ENCODE measurements around the gene HOMER2. TPM values are rescaled to one million over a fixed set of nuclear protein-coding genes. Genes with fewer than 3 reads are reported as not detected.

The HOMER2 gene
- total and polyA plus RNA-seq, 2 of the 4 experiments (the other 2 are of a cell fraction), result 0.54 to 0.79 TPM

- H3K79me1 ChIP-seq (ENCODE audit: low read depth in 1 of 2, low read length in 2 of 2), result no peaks in the 10 kb centered on the region
- no peak overlapping the region for H4K8ac ChIP-seq (ENCODE audit: low read depth in 2 of 2, low read length in 2 of 2)
- no peak overlapping the region for H3K9ac ChIP-seq (ENCODE audit: low read depth, low read length)
- BruUV-seq (replicated peaks), result no TSS peak
- H3K9me3 ChIP-seq (ENCODE audit: control insufficient read depth, insufficient read depth, low read length), result no peaks in the 10 kb centered on the region
- no peak overlapping the region for H2AK5ac ChIP-seq (ENCODE audit: low read depth, low read length)
- no peak overlapping the region for H2BK120ac ChIP-seq (ENCODE audit: low read depth, low read length)
- no peak overlapping the region for H2BK20ac ChIP-seq (ENCODE audit: low read depth, low read length)
- no peak overlapping the region for H3K56ac ChIP-seq (ENCODE audit: extremely low read depth, insufficient read depth, low read length)
- H3K4me2 ChIP-seq (ENCODE audit: low read depth, low read length), result no peak overlapping the region
- dilution Hi-C loops (cut with HindIII; ENCODE audit: low sequenced_read_pairs, unreplicated experiment), result no loop called here
- H3K9me1 ChIP-seq (ENCODE audit: insufficient read depth, low read length), result no peaks in the 10 kb centered on the region
- no peak overlapping the region for H3K23ac ChIP-seq (ENCODE audit: low read depth, low read length)
- H3K18ac ChIP-seq (ENCODE audit: low read depth, low read length), result no peak overlapping the region
- H3K36me3 ChIP-seq (ENCODE audit: control insufficient read depth, insufficient read depth, low read length), result no peaks in the 10 kb centered on the region
- POLR2A ChIA-PET (ENCODE audit: unreplicated experiment), result no interaction called here
- no peak overlapping the region for H3K14ac ChIP-seq (replicated peaks; ENCODE audit: low read depth, low read length)
- no peak overlapping the region for H3K27ac ChIP-seq (ENCODE audit: insufficient read depth, low read length)
- in situ Hi-C loops (cut with MboI; ENCODE audit: low sequenced_read_pairs), result no loop called here
- TF ChIP-seq MAFK (IDR thresholded peaks at IDR 0.05; ENCODE audit: low read depth, low read length) (no peak), NFE2L2 (IDR thresholded peaks at IDR 0.05; ENCODE audit: low read depth, low read length) (no peak)
- TF ChIP-seq, protein P1, sequence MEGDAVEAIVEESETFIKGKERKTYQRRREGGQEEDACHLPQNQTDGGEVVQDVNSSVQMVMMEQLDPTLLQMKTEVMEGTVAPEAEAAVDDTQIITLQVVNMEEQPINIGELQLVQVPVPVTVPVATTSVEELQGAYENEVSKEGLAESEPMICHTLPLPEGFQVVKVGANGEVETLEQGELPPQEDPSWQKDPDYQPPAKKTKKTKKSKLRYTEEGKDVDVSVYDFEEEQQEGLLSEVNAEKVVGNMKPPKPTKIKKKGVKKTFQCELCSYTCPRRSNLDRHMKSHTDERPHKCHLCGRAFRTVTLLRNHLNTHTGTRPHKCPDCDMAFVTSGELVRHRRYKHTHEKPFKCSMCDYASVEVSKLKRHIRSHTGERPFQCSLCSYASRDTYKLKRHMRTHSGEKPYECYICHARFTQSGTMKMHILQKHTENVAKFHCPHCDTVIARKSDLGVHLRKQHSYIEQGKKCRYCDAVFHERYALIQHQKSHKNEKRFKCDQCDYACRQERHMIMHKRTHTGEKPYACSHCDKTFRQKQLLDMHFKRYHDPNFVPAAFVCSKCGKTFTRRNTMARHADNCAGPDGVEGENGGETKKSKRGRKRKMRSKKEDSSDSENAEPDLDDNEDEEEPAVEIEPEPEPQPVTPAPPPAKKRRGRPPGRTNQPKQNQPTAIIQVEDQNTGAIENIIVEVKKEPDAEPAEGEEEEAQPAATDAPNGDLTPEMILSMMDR (conservative IDR thresholded peaks at IDR 0.05; ENCODE audit: low read depth, low read length), result no peak
- no peak overlapping the region for H3K4me3 ChIP-seq (ENCODE audit: insufficient read depth, low read depth, low read length)
- intact Hi-C loops (cut with micrococcal nuclease), result no loop called here
- H2BK5ac ChIP-seq (ENCODE audit: low read depth, low read length, poor library complexity, severe bottlenecking), result no peak overlapping the region
- H4K5ac ChIP-seq (ENCODE audit: low read depth, low read length), result no peak overlapping the region
- H2AFZ ChIP-seq (replicated peaks; ENCODE audit: low read length, poor library complexity), result no peak overlapping the region
- ATAC-seq (ENCODE audit: low read depth) (no peak), DNase-seq (no peak)
- CTCF ChIA-PET, result interaction anchor here (0.9 kb wide), 2 partner anchors 12 to 14 kb away, joined by 3 read pairs; partner anchors contain the start of gene RAMAC
- H2BK15ac ChIP-seq (ENCODE audit: low read depth, low read length), result no peak overlapping the region
- H3K4ac ChIP-seq (ENCODE audit: low read depth, low read length), result no peak overlapping the region
- no peaks in the 10 kb centered on the region for H4K20me1 ChIP-seq (ENCODE audit: insufficient read depth, low read length)
- no peak overlapping the region for H2AK9ac ChIP-seq (replicated peaks; ENCODE audit: low read depth, low read length, poor library complexity)
- peaks cover 2% of the 10 kb centered on the region; the same call in 1 of the 2 replicates for H3K4me1 ChIP-seq (ENCODE audit: control insufficient read depth, insufficient read depth, low read length)
- H4K91ac ChIP-seq (ENCODE audit: insufficient read depth, low read depth, low read length), result no peak overlapping the region
- no peaks in the 10 kb centered on the region for H3K27me3 ChIP-seq (ENCODE audit: control insufficient read depth, insufficient read depth, low read length)
- 100% methylated on average over 1 of the region's 6 CpGs; no CpG with 5 or more reads in 1 of the 2 experiments for WGBS, 2 experiments (ENCODE audit: extremely low coverage in 2 of 2, insufficient read length in 1 of 2)
Measured at GRCh38 chr15:82999426-82999825, 46.9 kb upstream of the HOMER2 start.
